ENCODE results near the gene OXCT2.

Gene OXCT2

GRCh38 chr1:39761557-39762260 lies 9.4 kb downstream of the OXCT2 start:
- no peaks in the 10 kb centered on the region for H3K4me1 ChIP-seq (ENCODE audit: low read length)
- H3K27ac ChIP-seq (ENCODE audit: low read length) = no peak overlapping the region
- H3K79me2 ChIP-seq (ENCODE audit: low read length) = no peaks in the 10 kb centered on the region
- H3K9me3 ChIP-seq (ENCODE audit: insufficient read depth, low read length) = no peaks in the 10 kb centered on the region
- H3K27me3 ChIP-seq (ENCODE audit: low read depth, low read length) = no peaks in the 10 kb centered on the region
- TF ChIP-seq EZH2phosphoT487 (IDR thresholded peaks at IDR 0.05; ENCODE audit: low read depth) = no peak
- TF ChIP-seq, protein P1, sequence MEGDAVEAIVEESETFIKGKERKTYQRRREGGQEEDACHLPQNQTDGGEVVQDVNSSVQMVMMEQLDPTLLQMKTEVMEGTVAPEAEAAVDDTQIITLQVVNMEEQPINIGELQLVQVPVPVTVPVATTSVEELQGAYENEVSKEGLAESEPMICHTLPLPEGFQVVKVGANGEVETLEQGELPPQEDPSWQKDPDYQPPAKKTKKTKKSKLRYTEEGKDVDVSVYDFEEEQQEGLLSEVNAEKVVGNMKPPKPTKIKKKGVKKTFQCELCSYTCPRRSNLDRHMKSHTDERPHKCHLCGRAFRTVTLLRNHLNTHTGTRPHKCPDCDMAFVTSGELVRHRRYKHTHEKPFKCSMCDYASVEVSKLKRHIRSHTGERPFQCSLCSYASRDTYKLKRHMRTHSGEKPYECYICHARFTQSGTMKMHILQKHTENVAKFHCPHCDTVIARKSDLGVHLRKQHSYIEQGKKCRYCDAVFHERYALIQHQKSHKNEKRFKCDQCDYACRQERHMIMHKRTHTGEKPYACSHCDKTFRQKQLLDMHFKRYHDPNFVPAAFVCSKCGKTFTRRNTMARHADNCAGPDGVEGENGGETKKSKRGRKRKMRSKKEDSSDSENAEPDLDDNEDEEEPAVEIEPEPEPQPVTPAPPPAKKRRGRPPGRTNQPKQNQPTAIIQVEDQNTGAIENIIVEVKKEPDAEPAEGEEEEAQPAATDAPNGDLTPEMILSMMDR (IDR thresholded peaks at IDR 0.05; ENCODE audit: low read depth, low read length) = no peak
- H3K4me3 ChIP-seq (ENCODE audit: low read length) = no peak overlapping the region
- no peak overlapping the region for H3K4me2 ChIP-seq (ENCODE audit: low read length)
- no peak overlapping the region for H3K9ac ChIP-seq (ENCODE audit: low read length)
- H3K36me3 ChIP-seq (replicated peaks; ENCODE audit: low read depth, low read length) = peaks cover 2% of the 10 kb centered on the region
- no peaks in the 10 kb centered on the region for H4K20me1 ChIP-seq (ENCODE audit: insufficient read depth, low read length)
- no peak overlapping the region for H2AFZ ChIP-seq (ENCODE audit: low read depth, low read length)

GRCh38 chr1:39761016-39761415 lies 10.1 kb downstream of the OXCT2 start:
- Histone ChIP-seq H3K4me2 (ENCODE audit: low read length) (no peak overlapping the region), H3K4me1 (ENCODE audit: low read length) (no peaks in the 10 kb centered on the region), H3K4me3 (ENCODE audit: low read length) (no peak overlapping the region), H3K36me3 (replicated peaks; ENCODE audit: low read depth, low read length) (peaks cover 2% of the 10 kb centered on the region), H3K9me3 (ENCODE audit: insufficient read depth, low read length) (no peaks in the 10 kb centered on the region), H3K27me3 (ENCODE audit: low read depth, low read length) (no peaks in the 10 kb centered on the region), H4K20me1 (ENCODE audit: insufficient read depth, low read length) (no peaks in the 10 kb centered on the region), H3K79me2 (ENCODE audit: low read length) (no peaks in the 10 kb centered on the region), H3K27ac (ENCODE audit: low read length) (no peak overlapping the region), H2AFZ (ENCODE audit: low read depth, low read length) (no peak overlapping the region), H3K9ac (ENCODE audit: low read length) (no peak overlapping the region)
- TF ChIP-seq, protein P1 (IDR thresholded peaks at IDR 0.05; ENCODE audit: low read depth, low read length) = no peak
- no peak for TF ChIP-seq EZH2phosphoT487 (IDR thresholded peaks at IDR 0.05; ENCODE audit: low read depth)

DNA sequence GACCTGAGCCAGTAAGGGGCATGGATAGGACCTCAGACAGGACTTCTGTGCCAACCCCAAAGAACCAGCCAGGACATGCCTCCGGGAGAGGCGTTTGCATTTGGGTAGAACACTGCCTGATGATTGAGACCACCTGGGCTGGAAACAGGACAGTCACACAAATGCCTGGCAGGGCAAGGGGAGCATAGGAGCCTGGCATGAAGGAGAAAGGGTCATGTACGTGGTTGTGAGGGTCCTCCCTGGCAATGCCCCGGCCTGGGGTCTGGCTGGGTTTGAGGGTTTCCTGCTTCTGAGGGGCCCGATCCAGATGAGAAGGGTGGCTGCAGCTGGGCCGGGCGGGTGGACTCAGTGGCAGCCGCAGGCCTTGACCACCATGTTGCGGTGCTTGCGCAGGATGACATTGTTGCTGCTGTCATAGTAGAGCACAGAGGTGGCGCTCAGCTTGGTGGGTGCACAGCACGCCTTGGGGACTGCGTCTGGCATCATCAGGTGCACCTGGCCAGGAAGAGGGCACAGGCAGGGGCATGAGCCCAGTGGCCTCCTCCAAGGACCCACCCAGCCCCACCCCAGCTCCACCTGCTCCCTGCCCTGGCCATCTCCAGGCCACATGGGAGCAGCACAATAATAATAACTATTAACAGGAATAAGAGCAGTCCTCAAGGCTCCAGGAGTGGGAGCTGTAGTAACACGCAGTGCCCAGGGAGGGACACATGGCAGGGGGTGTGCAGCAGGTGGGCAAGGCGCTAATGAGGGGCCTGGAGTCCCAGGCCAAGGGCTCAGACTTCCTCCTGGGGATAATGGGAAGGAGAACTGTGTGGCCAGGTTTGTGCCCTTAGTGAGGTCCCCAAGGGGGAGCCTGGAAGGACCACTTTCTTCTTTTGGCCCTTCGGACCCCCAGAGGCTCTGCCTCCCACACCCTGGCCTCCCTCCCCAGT lies 10.8 kb downstream of the OXCT2 start:
- no peak for TF ChIP-seq EZH2phosphoT487 (IDR thresholded peaks at IDR 0.05; ENCODE audit: low read depth)
- TF ChIP-seq, protein P1 (IDR thresholded peaks at IDR 0.05; ENCODE audit: low read depth, low read length) = no peak
- Histone ChIP-seq H4K20me1 (ENCODE audit: insufficient read depth, low read length) (no peaks in the 10 kb centered on the region), H3K4me2 (ENCODE audit: low read length) (no peak overlapping the region), H3K27ac (ENCODE audit: low read length) (no peak overlapping the region), H3K27me3 (ENCODE audit: low read depth, low read length) (no peaks in the 10 kb centered on the region), H3K9ac (ENCODE audit: low read length) (no peak overlapping the region), H3K79me2 (ENCODE audit: low read length) (no peaks in the 10 kb centered on the region), H3K9me3 (ENCODE audit: insufficient read depth, low read length) (no peaks in the 10 kb centered on the region), H3K36me3 (replicated peaks; ENCODE audit: low read depth, low read length) (peaks cover 6% of the 10 kb centered on the region), H3K4me1 (ENCODE audit: low read length) (no peaks in the 10 kb centered on the region), H2AFZ (ENCODE audit: low read depth, low read length) (no peak overlapping the region), H3K4me3 (ENCODE audit: low read length) (no peak overlapping the region)

DNA sequence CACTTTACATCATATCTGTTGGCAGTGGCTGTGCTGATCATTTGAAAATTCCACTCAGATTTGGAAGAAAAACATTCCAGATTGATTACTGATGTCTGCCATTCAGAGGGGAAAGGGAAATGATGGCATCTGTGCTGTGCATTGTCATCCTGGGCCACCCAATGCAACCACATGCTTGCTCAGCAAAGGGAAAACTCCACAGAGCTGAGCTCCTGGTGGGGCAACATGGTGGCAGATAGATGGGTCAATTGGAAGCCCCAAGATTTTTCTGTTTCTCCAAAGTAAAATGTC lies 11.8 kb downstream of the OXCT2 start:
- Histone ChIP-seq H3K79me2 (ENCODE audit: low read length) (no peaks in the 10 kb centered on the region), H4K20me1 (ENCODE audit: insufficient read depth, low read length) (no peaks in the 10 kb centered on the region), H3K9me3 (ENCODE audit: insufficient read depth, low read length) (no peaks in the 10 kb centered on the region), H3K4me1 (ENCODE audit: low read length) (no peaks in the 10 kb centered on the region), H3K4me3 (ENCODE audit: low read length) (no peak overlapping the region), H3K27ac (ENCODE audit: low read length) (no peak overlapping the region), H3K27me3 (ENCODE audit: low read depth, low read length) (no peaks in the 10 kb centered on the region), H2AFZ (ENCODE audit: low read depth, low read length) (no peak overlapping the region), H3K9ac (ENCODE audit: low read length) (no peak overlapping the region), H3K36me3 (replicated peaks; ENCODE audit: low read depth, low read length) (peaks cover 11% of the 10 kb centered on the region), H3K4me2 (ENCODE audit: low read length) (no peak overlapping the region)
- TF ChIP-seq EZH2phosphoT487 (IDR thresholded peaks at IDR 0.05; ENCODE audit: low read depth) = no peak
- TF ChIP-seq, protein P1 (IDR thresholded peaks at IDR 0.05; ENCODE audit: low read depth, low read length) = no peak

All from OCI-LY3 (cell line).